GM12878 (cell line): ENCODE results near the gene TMEM26. TPM values are rescaled to one million over a fixed set of nuclear protein-coding genes. Genes with fewer than 3 reads are reported as not detected.

Experiments
- ATAC-seq: fragments of 200-7000 bp; cut with Tn5 transposase; 3 replicates; pipeline ENCODE4 v1.9.1; 2020; ENCODE audit warnings: mild to moderate bottlenecking, moderate library complexity
- BruUV-seq: library from RNA; stranded (reverse); fragments of 400-500 nt; replicated peaks from 2 replicates; lab custom pipeline; 2021; lab: Mats Ljungman, UMichigan
- CTCF ChIA-PET: fragments of 300-600 bp; sonication (Branson Sonifier 250); formaldehyde crosslinking; extraction: SDS; loops from one replicate; lab custom pipeline; 2021; ENCODE audit warnings: inconsistent platforms; lab: Yijun Ruan, JAX
- POLR2A ChIA-PET: fragments of 350-600 bp; formaldehyde crosslinking; extraction: SDS; loops from one replicate; lab custom pipeline; 2021; ENCODE audit warnings: inconsistent platforms; lab: Charles Lee
- RAD21 ChIA-PET: fragments of 300-600 bp; sonication (Branson Sonifier 250); formaldehyde crosslinking; loops from one replicate; lab custom pipeline; 2023; ENCODE audit warnings: antibody characterized with exemption; ENCODE audit not compliant: unreplicated experiment; lab: Charles Lee
- SMC1A ChIA-PET: fragments of 300-600 bp; sonication (Branson Sonifier 250); formaldehyde crosslinking; loops from one replicate; lab custom pipeline; 2023; ENCODE audit not compliant: unreplicated experiment, uncharacterized antibody; lab: Charles Lee
- DNase-seq: peaks from one replicate; pipeline ENCODE4 v3.0.0-alpha.2; 2011; ENCODE audit warnings: low read depth, low spot score
- FAIRE-seq: peaks from 3 replicates; lab custom pipeline; 2011; peaks lifted over from hg19 to GRCh38; lab: Jason Lieb, UNC
- H2AFZ ChIP-seq: 2 replicates; pipeline ENCODE4 v1.6.0; 2011; ENCODE audit warnings: low read depth, low read length, control low read depth; ENCODE audit not compliant: control insufficient read depth
- H3K27ac ChIP-seq: 2 replicates; pipeline ENCODE4 v1.5.1; 2011; ENCODE audit warnings: control low read depth; ENCODE audit not compliant: control insufficient read depth, insufficient read depth
- H3K27me3 ChIP-seq, 2 experiments: replicated peaks in 1 of 2; 2 replicates each; pipeline versions ENCODE4 v1.6.0 to v1.6.1; 2011; ENCODE audit warnings: low read length in 1 of 2; ENCODE audit not compliant: control insufficient read depth in 2 of 2, insufficient read depth in 2 of 2
- H3K36me3 ChIP-seq, 2 experiments: 2 replicates each; pipeline ENCODE4 v1.5.1; 2011; ENCODE audit warnings: low read length in 1 of 2; ENCODE audit not compliant: control insufficient read depth in 2 of 2, insufficient read depth in 2 of 2
- H3K4me1 ChIP-seq: 2 replicates; pipeline ENCODE4 v1.6.1; 2011; ENCODE audit warnings: mild to moderate bottlenecking, low read length, moderate library complexity, mixed read lengths; ENCODE audit not compliant: control insufficient read depth, insufficient read depth
- H3K4me2 ChIP-seq: 2 replicates; pipeline ENCODE4 v1.6.0; 2011; ENCODE audit warnings: control low read depth; ENCODE audit not compliant: control insufficient read depth, insufficient read depth
- H3K4me3 ChIP-seq: fragments of 200-600 bp; sonication (generic); 2 replicates; pipeline ENCODE4 v1.5.1; 2016
- H3K79me2 ChIP-seq: 2 replicates; pipeline ENCODE4 v1.6.0; 2011; ENCODE audit warnings: low read length; ENCODE audit not compliant: control insufficient read depth, insufficient read depth
- H3K9ac ChIP-seq: 2 replicates; pipeline ENCODE4 v1.8.0; 2011; ENCODE audit warnings: low read length, control low read depth, mixed read lengths; ENCODE audit not compliant: control insufficient read depth, insufficient read depth
- H3K9me3 ChIP-seq: replicated peaks from 3 replicates; pipeline ENCODE4 v1.5.1; 2011; ENCODE audit warnings: mild to moderate bottlenecking, low read length; ENCODE audit not compliant: control insufficient read depth, insufficient read depth
- H4K20me1 ChIP-seq: 2 replicates; pipeline ENCODE4 v1.6.0; 2011; ENCODE audit not compliant: control insufficient read depth, insufficient read depth
- BRCA1 ChIP-seq: IDR thresholded peaks from 2 replicates; pipeline ENCODE4 v1.6.1; 2011; ENCODE audit warnings: low read depth, low read length, improper control_type of control experiment
- CEBPZ ChIP-seq: fragments of 150-350 bp; IDR thresholded peaks from 2 replicates; pipeline ENCODE4 v1.6.1; 2016; ENCODE audit warnings: low read depth, low read length
- EZH2 ChIP-seq: IDR thresholded peaks from 2 replicates; pipeline ENCODE4 v1.6.1; 2012; ENCODE audit warnings: low read depth, mild to moderate bottlenecking, control low read depth, inconsistent platforms, low read length, borderline replicate concordance; ENCODE audit not compliant: control insufficient read depth
- JUNB ChIP-seq: IDR thresholded peaks from 2 replicates; pipeline ENCODE4 v1.6.1; 2016; ENCODE audit warnings: antibody characterized with exemption, mild to moderate bottlenecking
- LARP7 ChIP-seq: fragments of 450-650 bp; IDR thresholded peaks from 2 replicates; pipeline ENCODE4 v1.6.1; 2017; ENCODE audit warnings: mild to moderate bottlenecking
- MEF2A ChIP-seq: IDR thresholded peaks from 2 replicates; pipeline ENCODE4 v1.6.1; 2011; ENCODE audit warnings: low read depth, mild to moderate bottlenecking, low read length, moderate library complexity; ENCODE audit not compliant: insufficient read depth
- PAX5 ChIP-seq: IDR thresholded peaks from 2 replicates; pipeline ENCODE4 v1.6.1; 2011; ENCODE audit warnings: low read depth, low read length, borderline replicate concordance
- PRDM15 ChIP-seq: fragments of 450-650 bp; formaldehyde crosslinking; IDR thresholded peaks from 2 replicates; pipeline ENCODE4 v1.4.0; 2020; ENCODE audit warnings: mild to moderate bottlenecking, moderate library complexity
- RAD21 ChIP-seq: IDR thresholded peaks from 2 replicates; pipeline ENCODE4 v1.6.1; 2011; ENCODE audit warnings: mild to moderate bottlenecking, low read depth, low read length, moderate library complexity; ENCODE audit not compliant: insufficient read depth
- RUNX3 ChIP-seq: IDR thresholded peaks from 2 replicates; pipeline ENCODE4 v1.6.1; 2012; ENCODE audit warnings: low read length, inconsistent platforms
- SMAD1 ChIP-seq: fragments of 450-650 bp; IDR thresholded peaks from 2 replicates; pipeline ENCODE4 v1.6.1; 2018; ENCODE audit warnings: mild to moderate bottlenecking, low read depth; ENCODE audit not compliant: partially characterized antibody
- WGBS: methylation state at CpG from one replicate; pipeline ENCODE4 v1.1.6; 2016; ENCODE audit warnings: low lambda C conversion rate; ENCODE audit not compliant: insufficient replicate concordance, insufficient coverage; ENCODE audit errors: missing lambda C conversion rate; 5-methylcytosine and 5-hydroxymethylcytosine counted together
- in situ Hi-C: fragments of 300-500 bp; cut with MboI; formaldehyde crosslinking; loops from 9 replicates; pipeline ENCODE4 v1.14.3; 2018; ENCODE audit warnings: mixed read lengths
- intact Hi-C: fragments of 100-400 bp; cut with micrococcal nuclease; formaldehyde crosslinking; loops from one replicate; pipeline ENCODE4 v1.14.2; 2022; ENCODE audit not compliant: unreplicated experiment
- polyA plus RNA-seq, 11 experiments: library from polyadenylated mRNA; depleted of rRNA in 4 of 11; unstranded in 6 of 11; stranded (reverse) in 5 of 11; fragments of >200 nt; fragmentation: Nextera tagmentation in 4 of 11; fragmentation: Illumina TruSeq in 1 of 11; extraction: Ambion mirVana in 4 of 11; extraction: Trizol in 1 of 11; gene quantifications; 1 replicate in 1 of 11; 2 replicates in 10 of 11; pipeline versions ENCODE4 v1.2.1 to v1.2.3, GENCODE V29; 2011 to 2016; ENCODE audit warnings: inconsistent platforms in 2 of 11, missing spikeins in 2 of 11, low read depth in 1 of 11
- total RNA-seq, 4 experiments: library from RNA; depleted of rRNA in 3 of 4; stranded (reverse); fragments of >200 nt in 3 of 4; fragmentation: Illumina TruSeq in 1 of 4; extraction: Trizol in 1 of 4; gene quantifications; 2 replicates each; pipeline versions ENCODE4 v1.2.1 to v1.2.3, GENCODE V29; 2013 to 2021

The TMEM26 gene
- total and polyA plus RNA-seq, 10 of the 15 experiments (the other 5 are each of a cell fraction or from before 2014, with no cell fraction given): not detected

GRCh38 chr10:61411706-61412105, 41.5 kb downstream of the TMEM26 start:
- ChIA-PET RAD21 (no interaction called here), SMC1A (interaction anchor here (0.6 kb wide), 1 partner anchor 1094 kb away, joined by 3 read pairs; no protein-coding TSS in a partner anchor), CTCF (no interaction called here), POLR2A (no interaction called here)
- Histone ChIP-seq H3K9me3 (no peaks in the 10 kb centered on the region), H3K27me3 (no peaks in the 10 kb centered on the region), H3K27ac (no peak overlapping the region), H3K9ac (no peak overlapping the region), H3K79me2 (no peaks in the 10 kb centered on the region), H3K4me2 (no peak overlapping the region), H3K4me3 (no peak overlapping the region)
- intact Hi-C loops: no loop called here
- TF ChIP-seq JUNB (no peak), BRCA1 (no peak), SMAD1 (no peak), MEF2A (no peak), EZH2 (no peak), CEBPZ (no peak), PAX5 (no peak), PRDM15 (no peak), RAD21 (no peak), RUNX3 (no peak), LARP7 (no peak)
- TF ChIP-seq, all 136 proteins: peak for 0
- no peak overlapping the region for H2AFZ ChIP-seq
- DNase-seq (no peak), FAIRE-seq (no peak), ATAC-seq (no peak)
- 20% methylated on average over 2 of the region's 2 CpGs for WGBS
- H4K20me1 ChIP-seq: no peaks in the 10 kb centered on the region
- no peaks in the 10 kb centered on the region for H3K36me3 ChIP-seq
- no TSS peak for BruUV-seq
- H3K4me1 ChIP-seq: no peaks in the 10 kb centered on the region
- in situ Hi-C loops: no loop called here
